Stimulated activated CD4-positive, alpha-beta T cell treated with anti-CD3 and anti-CD28 coated beads, Interleukin-1b, Interleukin-23, amount 100 ng/mL, for 24 hours (primary cell): ENCODE data around the gene GINM1.

Experiments used
- DNase-seq, 4 experiments: peaks; one replicate each; pipeline ENCODE4 v3.0.0-alpha.2; 2020; ENCODE audit warnings: low read depth in 4 of 4, low spot score in 1 of 4

Gene GINM1

DNA sequence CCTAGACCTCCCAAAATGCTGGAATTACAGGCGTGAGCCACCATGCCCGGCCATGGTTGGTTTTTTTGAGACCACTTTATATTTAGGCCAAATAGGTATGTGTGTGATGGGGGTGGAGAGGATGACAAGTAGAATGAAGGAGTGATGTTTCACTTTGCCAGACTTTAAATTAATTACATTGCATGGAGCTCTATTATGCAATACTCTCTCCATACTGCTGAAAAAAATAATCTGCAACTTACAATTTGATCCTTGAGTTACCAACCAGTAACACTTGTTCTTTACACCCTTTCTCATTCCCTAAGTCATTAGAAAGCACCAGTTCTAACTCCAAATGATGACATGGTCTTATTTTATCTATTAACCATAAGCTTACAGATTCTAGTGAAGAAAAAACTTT lies 26.8 kb downstream of the GINM1 start:
- no peak for DNase-seq

DNA sequence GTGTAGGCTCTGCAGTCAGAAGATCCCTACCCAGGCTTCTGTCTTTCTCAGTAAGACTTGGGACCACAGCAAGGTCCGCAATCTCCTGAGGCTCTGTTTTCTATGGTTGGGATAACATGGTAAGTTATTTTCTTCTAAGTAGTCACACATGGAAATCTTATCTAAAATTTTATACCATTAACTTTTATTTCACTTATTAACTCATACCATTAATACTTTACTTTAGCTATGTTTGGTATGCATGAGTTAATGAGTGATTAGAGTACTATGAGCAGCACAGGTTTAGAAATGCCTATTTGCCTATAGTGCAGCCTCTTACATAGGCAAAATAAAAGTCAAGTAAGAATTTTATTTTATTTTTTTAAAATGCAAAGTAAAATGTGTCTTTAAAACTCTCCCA lies 27.2 kb downstream of the GINM1 start:
- no peak for DNase-seq

DNA sequence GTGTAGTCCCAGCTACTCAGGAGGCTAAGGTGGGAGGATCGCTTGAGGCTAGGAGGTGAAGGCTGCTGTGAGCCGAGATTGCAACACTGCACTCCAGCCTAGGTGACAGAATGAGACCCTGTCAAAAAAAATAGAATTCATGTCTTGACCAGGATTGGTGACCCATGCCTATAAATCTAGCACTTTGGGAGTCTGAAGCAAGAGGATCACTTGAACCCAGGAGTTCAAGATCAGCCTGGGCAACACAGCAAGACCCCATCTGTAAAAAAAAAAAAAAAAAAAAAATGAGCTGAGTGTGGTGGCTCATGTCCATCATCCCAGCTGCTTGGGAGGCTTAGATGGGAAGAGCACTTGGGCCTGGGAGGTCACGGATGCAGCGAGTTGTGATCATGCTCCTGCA lies 34.3 kb downstream of the GINM1 start:
- no peak for DNase-seq

DNA sequence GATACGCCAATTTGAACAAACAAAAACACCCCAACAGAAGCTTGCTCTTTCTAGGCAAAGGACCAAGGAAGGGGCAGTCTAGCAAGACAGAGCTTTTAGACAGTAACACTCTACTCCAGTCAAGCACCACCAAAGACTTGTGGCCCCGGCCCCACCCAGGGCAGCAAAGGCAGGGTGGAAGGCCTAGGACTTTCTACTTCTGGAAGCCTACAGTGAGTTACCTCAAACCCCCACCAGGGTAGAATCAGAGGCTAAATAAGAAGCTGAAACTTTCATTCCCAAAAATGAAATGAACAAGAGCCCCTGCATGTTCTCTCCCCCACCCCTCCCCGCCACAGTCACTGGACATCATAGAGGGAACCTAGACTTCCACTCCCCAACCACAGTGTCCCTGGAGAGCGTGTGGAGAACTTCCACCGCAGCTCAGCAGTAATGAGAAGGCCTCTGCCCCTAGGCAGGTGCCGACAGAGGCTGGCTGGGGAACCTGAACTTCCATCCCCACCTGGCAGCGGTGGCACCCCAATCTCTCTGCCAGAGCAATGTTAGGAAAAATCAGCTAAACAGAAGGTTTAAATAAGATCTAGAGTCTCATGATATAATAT lies 42.3 kb downstream of the GINM1 start:
- no peak for DNase-seq

DNA sequence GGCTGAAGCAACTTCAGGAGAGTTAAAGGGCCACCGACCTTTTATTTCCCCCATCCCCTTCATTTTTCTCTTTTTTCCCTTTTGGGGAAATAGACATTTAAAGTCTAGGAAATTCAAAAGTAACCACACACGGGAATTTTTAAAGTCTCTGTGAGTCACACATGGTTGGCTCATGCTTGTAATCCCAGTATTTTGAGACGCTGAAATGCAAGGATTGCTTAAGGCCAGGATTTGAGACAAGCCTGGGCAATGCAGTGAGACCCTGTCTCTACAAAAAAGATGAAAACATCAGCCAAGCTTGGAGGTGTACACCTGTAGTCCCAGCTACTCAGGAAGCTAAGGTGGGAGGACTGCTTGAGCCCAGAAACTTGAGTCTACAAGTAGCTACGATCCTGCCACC lies 48.2 kb downstream of the GINM1 start:
- DNase-seq: no peak

- DNase-seq: no peak
Observed at GRCh38 chr6:149615805-149616204, 49.6 kb downstream of the GINM1 start.

GRCh38 chr6:149627672-149628071 lies 61.5 kb downstream of the GINM1 start:
- no peak for DNase-seq

DNA sequence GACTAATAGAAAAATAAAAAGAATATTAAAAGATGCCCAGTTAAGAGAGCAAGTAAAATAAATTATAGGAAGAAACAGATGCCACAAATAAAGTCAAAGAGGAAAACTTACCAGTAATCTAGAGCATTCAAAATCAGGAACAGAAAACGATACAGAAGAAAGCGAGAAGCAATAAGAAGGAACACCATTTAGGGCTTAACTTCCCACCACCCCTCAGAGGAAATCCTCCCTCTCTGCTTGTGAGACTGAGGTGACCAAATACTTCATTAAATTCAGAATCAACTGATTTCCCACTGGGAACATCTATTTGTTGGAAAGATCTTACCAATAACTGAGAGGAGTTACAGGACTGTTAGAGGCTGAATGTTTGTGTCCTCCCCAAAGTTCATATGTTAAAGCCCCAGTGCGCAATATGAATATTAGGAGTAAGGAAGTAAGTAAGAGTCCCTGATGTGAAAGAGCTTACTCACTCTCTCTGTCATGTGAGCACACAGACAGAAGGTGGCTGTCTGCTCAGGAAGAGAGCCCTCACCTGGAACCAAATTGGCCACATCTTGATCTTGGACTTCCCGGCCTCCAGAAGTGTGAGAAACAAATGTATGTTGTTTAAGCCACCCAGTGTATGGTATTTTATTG lies 62.8 kb downstream of the GINM1 start:
- DNase-seq: no peak

DNA sequence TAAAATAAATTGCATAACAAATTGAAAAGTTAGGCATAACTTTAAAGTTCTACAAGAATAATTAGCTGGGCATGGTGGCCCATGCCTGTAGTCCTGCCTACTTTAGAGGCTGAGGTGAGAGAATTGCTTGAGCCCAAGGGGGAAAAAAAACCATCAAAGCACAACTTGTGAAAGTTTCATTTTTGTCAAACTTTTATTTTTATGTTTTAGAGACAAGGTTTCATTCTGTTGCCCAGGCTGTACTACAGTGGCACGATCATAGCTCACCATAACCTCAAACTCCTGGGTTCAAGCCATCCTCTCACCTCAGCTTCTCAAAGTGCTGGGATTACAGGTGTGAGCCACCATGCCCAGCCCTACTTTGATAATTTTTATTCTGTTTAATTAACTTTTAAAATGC lies 68.1 kb downstream of the GINM1 start:
- no peak for DNase-seq

- DNase-seq: no peak
Observed at GRCh38 chr6:149636124-149636523, 69.9 kb downstream of the GINM1 start.
